ENCODE measurements around the gene PRSS57. TPM values are rescaled to one million over a fixed set of nuclear protein-coding genes. Genes with fewer than 3 reads are reported as not detected.
"Not testable (repeated sequence)": the region's sequence is repeated elsewhere in the genome, so short reads cannot be mapped to it uniquely, and the experiment has no call there.

PRSS57 gene
- total RNA-seq, 1 donor from 2014 or later: not detected

DNA sequence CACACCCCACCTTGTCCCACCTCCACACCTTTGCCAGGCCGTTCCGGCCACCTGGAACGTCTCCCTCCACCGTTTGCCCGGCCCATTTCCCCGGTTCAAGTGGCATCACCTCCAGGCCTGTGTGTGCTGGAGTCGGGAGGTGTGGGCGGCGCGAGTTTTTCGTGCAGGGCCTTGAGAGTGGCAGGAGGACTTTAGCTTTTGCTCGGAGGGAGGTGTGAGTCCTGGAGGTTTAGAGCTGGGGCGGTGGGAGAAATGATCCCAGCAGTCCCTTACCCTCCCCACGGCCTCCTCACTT is 9.1 kb upstream of the PRSS57 start:
- H3K27me3 ChIP-seq (ENCODE audit: low read depth): peaks cover 9% of the 10 kb centered on the region
- no peaks in the 10 kb centered on the region for H3K9me3 ChIP-seq
- H3K4me3 ChIP-seq: peak overlapping the region; percentile 36
- ATAC-seq: peak in 1 of 2 donors; percentile 3
- intact Hi-C loops (cut with DNase I): no loop called here
- no peaks in the 10 kb centered on the region for H3K36me3 ChIP-seq
- TF ChIP-seq, protein P1, sequence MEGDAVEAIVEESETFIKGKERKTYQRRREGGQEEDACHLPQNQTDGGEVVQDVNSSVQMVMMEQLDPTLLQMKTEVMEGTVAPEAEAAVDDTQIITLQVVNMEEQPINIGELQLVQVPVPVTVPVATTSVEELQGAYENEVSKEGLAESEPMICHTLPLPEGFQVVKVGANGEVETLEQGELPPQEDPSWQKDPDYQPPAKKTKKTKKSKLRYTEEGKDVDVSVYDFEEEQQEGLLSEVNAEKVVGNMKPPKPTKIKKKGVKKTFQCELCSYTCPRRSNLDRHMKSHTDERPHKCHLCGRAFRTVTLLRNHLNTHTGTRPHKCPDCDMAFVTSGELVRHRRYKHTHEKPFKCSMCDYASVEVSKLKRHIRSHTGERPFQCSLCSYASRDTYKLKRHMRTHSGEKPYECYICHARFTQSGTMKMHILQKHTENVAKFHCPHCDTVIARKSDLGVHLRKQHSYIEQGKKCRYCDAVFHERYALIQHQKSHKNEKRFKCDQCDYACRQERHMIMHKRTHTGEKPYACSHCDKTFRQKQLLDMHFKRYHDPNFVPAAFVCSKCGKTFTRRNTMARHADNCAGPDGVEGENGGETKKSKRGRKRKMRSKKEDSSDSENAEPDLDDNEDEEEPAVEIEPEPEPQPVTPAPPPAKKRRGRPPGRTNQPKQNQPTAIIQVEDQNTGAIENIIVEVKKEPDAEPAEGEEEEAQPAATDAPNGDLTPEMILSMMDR (IDR thresholded peaks at IDR 0.05): no peak
- H3K27ac ChIP-seq: no peak overlapping the region
- H3K4me1 ChIP-seq: peaks cover 15% of the 10 kb centered on the region
- no peak for DNase-seq

GRCh38 chr19:703651-704446 is 8.6 kb upstream of the PRSS57 start:
- H3K9me3 ChIP-seq: no peaks in the 10 kb centered on the region
- H3K27me3 ChIP-seq (ENCODE audit: low read depth): peaks cover 12% of the 10 kb centered on the region
- ATAC-seq (peak; percentile 80 to 94), DNase-seq (peak; percentile 90)
- peak overlapping the region; percentile 58 for H3K27ac ChIP-seq
- TF ChIP-seq, protein P1 (IDR thresholded peaks at IDR 0.05): no peak
- peaks cover 15% of the 10 kb centered on the region for H3K4me1 ChIP-seq
- no peaks in the 10 kb centered on the region for H3K36me3 ChIP-seq
- intact Hi-C loops (cut with DNase I): no loop called here
- H3K4me3 ChIP-seq: peak overlapping the region; percentile 42

DNA sequence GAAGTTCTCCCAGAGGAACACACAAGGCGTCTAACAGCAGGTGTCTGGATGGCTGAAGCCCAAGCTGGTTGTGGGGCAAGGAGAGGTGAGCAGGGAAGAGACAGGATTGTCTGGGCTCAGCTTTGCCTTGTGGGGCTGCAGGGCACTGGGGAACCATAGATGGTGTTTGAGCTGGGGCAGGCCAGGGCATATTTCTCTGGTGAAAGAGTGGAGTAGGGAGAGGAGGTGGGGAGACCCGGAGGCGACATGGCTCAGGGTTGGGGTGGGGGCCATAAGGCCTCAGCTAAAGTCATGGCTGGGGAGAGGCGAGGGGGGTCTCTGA is 8.0 kb upstream of the PRSS57 start:
- TF ChIP-seq, protein P1 (IDR thresholded peaks at IDR 0.05): no peak
- H3K36me3 ChIP-seq: no peaks in the 10 kb centered on the region
- H3K4me1 ChIP-seq: peaks cover 13% of the 10 kb centered on the region
- H3K4me3 ChIP-seq: peak overlapping the region; percentile 42
- H3K9me3 ChIP-seq: no peaks in the 10 kb centered on the region
- intact Hi-C loops (cut with DNase I): no loop called here
- H3K27me3 ChIP-seq (ENCODE audit: low read depth): peaks cover 10% of the 10 kb centered on the region
- H3K27ac ChIP-seq: peak overlapping the region; percentile 58
- DNase-seq (no peak), ATAC-seq (peak in 1 of 2 donors; percentile 7)

- H3K4me3 ChIP-seq: peak overlapping the region; percentile 42
- intact Hi-C loops (cut with DNase I); H3K4me1 ChIP-seq; H3K27me3 ChIP-seq (ENCODE audit: low read depth); H3K36me3 ChIP-seq; H3K9me3 ChIP-seq; ATAC-seq; DNase-seq: not testable (repeated sequence)
- peak overlapping the region; percentile 58 for H3K27ac ChIP-seq
These were observed 7.6 kb upstream of the PRSS57 start for GRCh38 chr19:702847-703246.

DNA sequence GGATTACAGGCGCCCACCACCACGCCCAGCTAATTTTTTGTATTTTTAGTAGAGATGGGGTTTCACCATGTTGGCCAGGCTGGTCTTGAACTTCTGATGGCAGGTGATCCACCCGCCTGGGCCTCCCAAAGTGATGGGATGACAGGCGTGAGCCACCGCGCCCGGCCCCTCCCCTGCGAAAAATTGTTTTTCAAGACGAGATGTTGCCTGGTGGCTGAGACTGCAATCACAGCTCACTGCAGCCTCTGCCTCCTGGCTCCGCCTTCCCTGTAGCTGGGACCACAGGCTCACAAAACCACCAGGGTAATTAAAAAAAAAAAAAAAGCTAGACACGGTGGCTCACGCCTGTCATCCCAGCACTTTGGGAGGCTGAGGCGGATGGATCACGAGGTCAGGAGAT is 4.6 kb upstream of the PRSS57 start:
- H3K4me1 ChIP-seq; H3K9me3 ChIP-seq; ATAC-seq; H3K27ac ChIP-seq; DNase-seq; H3K36me3 ChIP-seq; H3K4me3 ChIP-seq; intact Hi-C loops (cut with DNase I): not testable (repeated sequence)
- peaks cover 18% of the 10 kb centered on the region for H3K27me3 ChIP-seq (ENCODE audit: low read depth)

GRCh38 chr19:698529-698928 is 3.3 kb upstream of the PRSS57 start:
- not testable (repeated sequence) for DNase-seq

GRCh38 chr19:694481-695351 is 536 bp downstream of the PRSS57 start:
- H3K27me3 ChIP-seq (ENCODE audit: low read depth): peaks cover 20% of the 10 kb centered on the region
- intact Hi-C loops (cut with DNase I): no loop called here
- H3K27ac ChIP-seq: no peak overlapping the region
- TF ChIP-seq, protein P1 (IDR thresholded peaks at IDR 0.05): no peak
- no peak overlapping the region for H3K4me3 ChIP-seq
- ATAC-seq: peak in 1 of 2 donors; percentile 34
- no peak for DNase-seq
- H3K9me3 ChIP-seq: no peaks in the 10 kb centered on the region
- H3K4me1 ChIP-seq: no peaks in the 10 kb centered on the region
- H3K36me3 ChIP-seq: no peaks in the 10 kb centered on the region

More at GRCh38 chr19:698529-698928, 3.3 kb upstream of the PRSS57 start:
- peaks cover 20% of the 10 kb centered on the region for H3K27me3 ChIP-seq (ENCODE audit: low read depth)
- intact Hi-C loops (cut with DNase I); H3K9me3 ChIP-seq; H3K4me3 ChIP-seq; H3K27ac ChIP-seq; ATAC-seq; H3K36me3 ChIP-seq; H3K4me1 ChIP-seq: not testable (repeated sequence)
